GM19397 (cell line): Measurements from ENCODE around the gene HCCS.
"Not testable (repeated sequence)": the region's sequence is repeated elsewhere in the genome, so short reads cannot be mapped to it uniquely, and the experiment has no call there.

Experiments used
- ATAC-seq: cut with Tn5 transposase; IDR thresholded peaks from one replicate; pipeline ENCODE4 v1.9.1; 2021; ENCODE audit warnings: mild to moderate bottlenecking, moderate library complexity; ENCODE audit not compliant: unreplicated experiment

The HCCS gene

GRCh38 chrX:11119313-11119943 is 8.3 kb downstream of the HCCS start:
- no peak for ATAC-seq

GRCh38 chrX:11123087-11123486 is 12.0 kb downstream of the HCCS start:
- ATAC-seq, result not testable (repeated sequence)

- ATAC-seq, result no peak
Observed at GRCh38 chrX:11124112-11124511, 13.0 kb downstream of the HCCS start.

GRCh38 chrX:11125060-11125459 is 13.9 kb downstream of the HCCS start:
- no peak for ATAC-seq

- ATAC-seq, result no peak
Observed at GRCh38 chrX:11129534-11130105, 18.5 kb downstream of the HCCS start.

GRCh38 chrX:11130136-11130535 is 19.0 kb downstream of the HCCS start:
- ATAC-seq, result no peak

- ATAC-seq, result no peak
Observed at GRCh38 chrX:11131146-11131545, 20.0 kb downstream of the HCCS start.

GRCh38 chrX:11135564-11136185 is 24.5 kb downstream of the HCCS start:
- ATAC-seq, result no peak

GRCh38 chrX:11137543-11138139 is 26.5 kb downstream of the HCCS start:
- no peak for ATAC-seq

GRCh38 chrX:11138498-11139390 is 27.6 kb downstream of the HCCS start:
- no peak for ATAC-seq

GRCh38 chrX:11143931-11144678 is 33.0 kb downstream of the HCCS start:
- ATAC-seq, result no peak

GRCh38 chrX:11146411-11146810 is 35.3 kb downstream of the HCCS start:
- ATAC-seq, result no peak

GRCh38 chrX:11148401-11148800 is 37.3 kb downstream of the HCCS start:
- no peak for ATAC-seq

- ATAC-seq, result no peak
Observed at GRCh38 chrX:11151799-11152559, 40.8 kb downstream of the HCCS start.

GRCh38 chrX:11159149-11159548 is 48.0 kb downstream of the HCCS start:
- ATAC-seq, result no peak

- ATAC-seq, result no peak
Observed at GRCh38 chrX:11164433-11164832, 53.3 kb downstream of the HCCS start.

- no peak for ATAC-seq
Observed at GRCh38 chrX:11171956-11172355, 60.8 kb downstream of the HCCS start.

- ATAC-seq, result no peak
Observed at GRCh38 chrX:11172415-11172814, 61.3 kb downstream of the HCCS start.
